Liver (tissue), 2 donors: ENCODE data around the gene TRAK1.

Experiments
- TF ChIP-seq, protein P1 (sequence below): IDR thresholded peaks from 2 replicates; pipeline ENCODE4 v1.6.1; 2016; ENCODE audit warnings: antibody characterized with exemption
- TF ChIP-seq, protein P2 (sequence below): fragments of 150-350 bp; IDR thresholded peaks from 2 replicates; pipeline ENCODE4 v1.5.1; 2017; ENCODE audit warnings: improper control_type of control experiment, low read depth, low read length; ENCODE audit not compliant: missing input control
- donor health status: healthy.

- TF ChIP-seq, protein P1, sequence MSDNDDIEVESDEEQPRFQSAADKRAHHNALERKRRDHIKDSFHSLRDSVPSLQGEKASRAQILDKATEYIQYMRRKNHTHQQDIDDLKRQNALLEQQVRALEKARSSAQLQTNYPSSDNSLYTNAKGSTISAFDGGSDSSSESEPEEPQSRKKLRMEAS = peak; percentile 34
- TF ChIP-seq, protein P2, sequence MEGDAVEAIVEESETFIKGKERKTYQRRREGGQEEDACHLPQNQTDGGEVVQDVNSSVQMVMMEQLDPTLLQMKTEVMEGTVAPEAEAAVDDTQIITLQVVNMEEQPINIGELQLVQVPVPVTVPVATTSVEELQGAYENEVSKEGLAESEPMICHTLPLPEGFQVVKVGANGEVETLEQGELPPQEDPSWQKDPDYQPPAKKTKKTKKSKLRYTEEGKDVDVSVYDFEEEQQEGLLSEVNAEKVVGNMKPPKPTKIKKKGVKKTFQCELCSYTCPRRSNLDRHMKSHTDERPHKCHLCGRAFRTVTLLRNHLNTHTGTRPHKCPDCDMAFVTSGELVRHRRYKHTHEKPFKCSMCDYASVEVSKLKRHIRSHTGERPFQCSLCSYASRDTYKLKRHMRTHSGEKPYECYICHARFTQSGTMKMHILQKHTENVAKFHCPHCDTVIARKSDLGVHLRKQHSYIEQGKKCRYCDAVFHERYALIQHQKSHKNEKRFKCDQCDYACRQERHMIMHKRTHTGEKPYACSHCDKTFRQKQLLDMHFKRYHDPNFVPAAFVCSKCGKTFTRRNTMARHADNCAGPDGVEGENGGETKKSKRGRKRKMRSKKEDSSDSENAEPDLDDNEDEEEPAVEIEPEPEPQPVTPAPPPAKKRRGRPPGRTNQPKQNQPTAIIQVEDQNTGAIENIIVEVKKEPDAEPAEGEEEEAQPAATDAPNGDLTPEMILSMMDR = no peak
Measured at GRCh38 chr3:42080453-42080872, 10.7 kb upstream of the TRAK1 start.
